HG03378 (cell line): ENCODE results near the gene TUBA1A.
A peak's percentile ranks its signal among the peaks of the same experiment; 100 is the strongest.
"Not testable (repeated sequence)": the region's sequence is repeated elsewhere in the genome, so short reads cannot be mapped to it uniquely, and the experiment has no call there.

ENCODE experiments used
- ATAC-seq: cut with Tn5 transposase; IDR thresholded peaks from one replicate; pipeline ENCODE4 v1.9.1; 2021; ENCODE audit warnings: mild to moderate bottlenecking, moderate library complexity; ENCODE audit not compliant: unreplicated experiment

Gene TUBA1A

DNA sequence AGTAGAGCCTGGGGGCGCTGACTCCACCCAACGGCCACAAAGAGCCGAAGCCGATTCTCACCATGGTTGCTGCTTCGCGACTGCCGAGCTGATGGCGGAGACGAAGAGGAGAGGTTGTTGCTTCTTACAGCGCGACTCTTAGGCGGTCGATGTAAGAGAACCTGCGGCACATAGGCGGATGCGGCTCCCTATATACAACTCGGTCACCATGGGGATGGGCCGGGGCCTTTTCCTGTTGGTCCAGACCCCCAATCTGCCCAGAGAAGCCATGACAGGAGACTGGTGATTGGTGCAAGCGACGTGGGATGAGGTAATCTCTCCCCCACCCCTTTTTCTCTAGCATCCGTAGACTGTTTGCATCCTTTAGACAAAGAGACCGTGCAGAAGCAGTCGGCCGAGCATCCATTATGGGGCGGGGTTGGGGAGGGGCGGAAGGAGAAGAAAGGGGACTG, at the start of gene TUBA1A:
TUBA1A (minus strand) TSS at position 165 of the 452 bp plus-strand sequence; CDS start at position 64, 101 bp downstream.
- ATAC-seq = peak; percentile 92

DNA sequence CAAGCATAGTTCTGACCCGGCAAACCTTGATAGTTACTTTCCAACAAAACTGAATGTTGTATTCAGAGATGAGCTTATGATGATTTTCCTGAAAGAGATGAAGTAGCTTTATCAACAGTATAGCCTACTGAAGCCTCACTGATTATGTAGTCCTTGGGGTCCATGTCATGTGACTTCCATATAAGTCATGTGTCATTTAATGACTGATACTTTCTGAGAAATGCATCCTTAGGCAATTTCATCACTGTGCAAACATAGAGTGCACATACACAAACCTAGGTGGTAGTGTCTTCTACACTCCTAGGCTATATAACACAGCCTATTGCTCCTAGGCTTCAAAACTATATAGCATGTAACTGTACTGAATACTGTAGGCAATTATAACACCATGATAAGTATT, 47.5 kb upstream of the TUBA1A start:
- no peak for ATAC-seq

DNA sequence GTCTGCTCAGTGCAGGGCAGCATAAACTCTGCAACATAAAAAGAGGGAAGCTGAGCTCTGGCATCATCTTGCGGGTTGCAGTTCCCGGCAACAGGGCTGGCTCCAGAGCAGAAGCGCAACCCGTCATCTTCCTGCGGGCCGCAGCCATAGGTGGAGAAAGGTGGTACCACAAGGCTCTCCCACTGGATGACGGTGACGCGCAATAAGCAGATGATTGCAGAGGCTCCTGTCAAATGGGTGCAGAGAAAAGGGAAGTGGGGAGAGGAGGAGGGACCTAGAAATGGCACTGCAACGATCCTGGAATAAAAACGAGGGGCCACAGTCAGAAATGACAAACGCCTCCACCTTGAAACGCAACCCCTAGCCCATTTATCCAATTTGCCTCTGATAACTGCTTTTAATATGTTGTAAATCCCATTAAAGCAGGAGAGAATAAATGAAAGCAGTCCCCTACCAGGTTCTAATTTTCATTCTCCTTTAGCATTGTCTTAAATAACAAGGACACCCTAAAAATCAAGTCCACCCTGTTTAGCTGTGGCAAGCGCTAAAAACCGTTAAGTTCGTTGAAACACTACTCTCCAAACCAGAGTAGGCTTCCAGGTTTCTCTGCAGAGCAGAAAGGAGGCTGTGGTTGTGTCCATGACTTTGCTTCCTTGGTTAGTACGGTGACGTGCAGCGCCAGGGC, 45.1 kb upstream of the TUBA1A start:
- ATAC-seq = no peak

DNA sequence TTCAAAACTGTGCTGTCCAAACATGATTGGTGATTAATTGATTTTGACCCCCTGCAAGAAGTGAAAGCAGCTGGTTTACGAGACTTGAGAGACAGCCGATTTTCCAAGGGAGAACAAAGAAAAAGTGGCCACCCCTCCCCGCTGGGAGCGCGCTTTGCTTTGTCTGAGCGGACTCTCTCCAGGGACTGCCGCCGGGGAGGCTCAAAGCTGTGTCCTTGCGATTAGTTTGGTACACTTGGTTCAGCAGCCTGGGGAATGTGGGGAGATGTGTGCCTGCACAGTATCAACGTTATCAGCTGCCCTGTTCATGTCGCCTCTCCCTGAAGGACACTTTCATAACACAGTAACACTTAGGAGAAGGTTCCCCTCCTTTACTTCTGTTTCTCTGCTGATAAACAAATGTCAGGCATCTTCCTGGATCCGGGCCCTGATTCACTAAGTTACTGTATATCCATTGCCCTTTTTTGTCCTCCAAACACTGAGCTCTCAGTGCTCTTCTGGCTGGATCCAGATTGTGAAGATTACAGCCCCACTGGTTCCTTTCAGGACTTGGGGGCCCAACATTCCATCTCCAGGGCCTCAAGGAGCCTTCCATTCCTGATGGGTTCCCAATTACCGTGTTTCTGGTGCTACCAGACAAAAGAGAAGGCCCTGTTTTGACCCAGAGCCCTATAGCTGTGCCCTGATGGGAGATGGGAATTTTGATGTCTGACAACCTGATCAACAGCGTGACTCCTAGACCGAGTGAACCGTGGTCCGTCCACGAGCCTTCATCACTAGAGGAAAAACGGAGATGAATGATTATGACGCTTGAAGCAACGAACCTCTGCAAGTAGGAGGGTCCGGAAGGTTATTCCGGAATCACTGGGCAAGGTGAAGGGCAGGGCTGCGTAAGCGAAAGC, 44.3 kb upstream of the TUBA1A start:
- ATAC-seq = no peak

DNA sequence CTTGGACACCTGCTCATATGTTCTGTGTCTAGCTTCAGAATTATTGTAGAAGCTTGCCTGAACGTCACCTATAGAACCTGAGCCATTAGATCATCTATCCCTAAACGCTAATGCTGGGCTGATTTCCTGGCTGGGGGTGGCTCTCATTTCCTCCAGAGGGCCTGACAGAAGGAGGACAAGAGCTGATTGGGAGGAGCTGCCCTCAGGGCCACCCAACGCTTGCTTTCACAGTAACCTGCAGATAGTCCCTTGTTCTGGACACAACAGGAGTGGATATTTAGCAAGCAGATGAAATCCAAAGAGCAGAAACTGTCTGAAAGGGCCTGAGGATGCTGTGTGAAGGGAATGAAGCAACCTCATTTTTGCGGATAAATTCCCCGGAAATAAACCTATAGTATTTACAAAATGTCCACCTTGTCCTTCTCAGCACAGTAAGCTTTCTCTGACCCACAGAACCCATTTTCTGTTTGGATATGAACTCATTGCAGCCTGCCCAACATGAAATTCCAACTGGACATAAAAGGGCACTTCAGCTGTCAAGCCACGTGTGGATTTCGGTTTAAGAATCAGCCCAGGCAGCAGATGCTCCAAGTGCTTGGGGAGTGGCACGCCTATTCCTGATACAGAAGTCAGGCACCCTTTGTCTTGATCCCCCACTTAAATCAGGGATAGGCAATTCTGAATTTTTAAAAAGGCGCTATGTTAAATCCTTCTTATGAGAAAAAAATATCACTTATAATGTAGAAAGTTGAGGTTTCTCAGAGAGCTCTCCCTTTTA, 43.2 kb upstream of the TUBA1A start:
- no peak for ATAC-seq

DNA sequence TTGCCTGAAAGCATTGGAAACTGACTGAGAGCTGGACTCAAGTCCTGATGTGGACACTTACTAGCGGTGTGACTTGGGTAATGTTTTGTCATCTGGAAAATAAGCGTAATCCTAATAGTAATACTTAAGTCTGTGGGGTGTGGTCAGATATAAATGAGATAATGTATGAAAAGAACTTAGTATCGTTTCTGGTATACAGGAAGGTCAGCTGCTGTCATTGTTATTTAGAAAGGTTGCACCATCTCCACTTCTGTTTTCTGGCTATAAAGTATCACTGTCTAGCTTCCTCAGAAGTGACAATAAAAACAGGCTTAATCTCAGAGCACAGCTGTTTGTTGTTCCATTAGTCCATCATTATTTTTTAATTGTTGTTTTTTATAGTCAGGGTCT, 41.9 kb upstream of the TUBA1A start:
- no peak for ATAC-seq

DNA sequence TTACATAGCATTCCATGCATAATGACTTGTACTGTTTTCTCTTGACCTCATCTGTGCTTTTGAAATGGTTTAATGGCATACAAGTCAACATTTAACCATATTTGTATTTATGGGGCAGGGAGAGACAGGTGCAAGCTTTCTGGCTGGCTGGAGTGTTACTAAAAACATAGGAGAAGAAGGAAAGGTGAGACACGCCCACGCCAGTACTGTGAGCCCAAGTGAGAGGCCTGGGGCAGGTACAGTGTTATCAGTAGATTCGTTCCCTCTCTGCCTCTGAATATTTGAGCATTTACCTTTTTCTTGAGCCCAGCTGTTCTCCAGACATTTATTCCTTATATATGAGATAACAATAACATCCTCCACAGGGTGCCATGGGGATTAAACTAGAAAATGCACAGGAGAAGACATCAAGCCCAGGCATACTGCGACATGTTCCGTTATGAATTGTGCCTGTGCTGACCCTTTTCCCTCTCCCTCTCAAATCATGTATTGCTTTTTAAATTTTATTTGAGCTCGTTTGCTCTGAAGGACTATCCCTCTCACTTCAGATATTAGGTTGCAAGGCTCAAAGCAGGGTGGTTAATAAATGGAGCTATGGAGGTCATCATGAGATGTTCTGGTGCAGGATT, 41.4 kb upstream of the TUBA1A start:
- no peak for ATAC-seq

DNA sequence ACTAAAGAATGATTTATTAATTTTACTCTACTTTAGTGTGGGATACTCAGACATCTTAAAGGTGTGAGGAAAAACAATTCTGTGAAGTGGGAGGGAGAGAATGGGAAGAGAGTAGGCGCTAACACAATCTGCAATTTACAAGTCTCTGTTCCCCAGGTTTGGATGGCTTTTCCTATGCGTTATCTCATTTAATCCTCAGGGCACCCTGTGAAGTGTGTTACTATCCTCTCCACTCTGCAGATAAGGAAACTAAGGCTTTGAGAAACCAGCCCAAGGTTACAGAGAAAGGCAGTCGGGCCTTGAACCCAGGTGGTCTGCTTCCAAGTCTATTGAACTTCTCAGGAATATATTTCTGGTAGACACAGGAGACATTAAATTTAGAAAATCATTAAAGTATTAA, 39.8 kb upstream of the TUBA1A start:
- no peak for ATAC-seq

DNA sequence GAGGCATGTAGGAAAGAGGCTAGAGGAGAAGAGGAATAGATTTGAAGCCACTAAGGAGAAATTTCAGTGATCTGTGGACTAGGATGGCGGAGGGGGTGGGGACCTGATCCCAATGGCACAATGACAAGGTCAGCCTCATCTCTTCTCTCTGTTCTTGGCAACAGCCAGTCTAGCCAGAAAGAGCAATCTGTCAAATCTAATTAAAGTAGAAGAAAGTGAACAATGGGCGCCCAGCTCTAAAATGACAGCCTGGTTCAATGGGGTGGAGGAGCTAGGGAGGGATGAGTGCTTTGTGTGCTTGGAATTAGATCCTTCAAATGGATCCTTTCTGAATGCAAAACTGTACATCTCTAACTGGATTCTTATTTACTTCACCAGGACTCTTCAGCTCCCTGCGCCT, 38.8 kb upstream of the TUBA1A start:
- no peak for ATAC-seq

DNA sequence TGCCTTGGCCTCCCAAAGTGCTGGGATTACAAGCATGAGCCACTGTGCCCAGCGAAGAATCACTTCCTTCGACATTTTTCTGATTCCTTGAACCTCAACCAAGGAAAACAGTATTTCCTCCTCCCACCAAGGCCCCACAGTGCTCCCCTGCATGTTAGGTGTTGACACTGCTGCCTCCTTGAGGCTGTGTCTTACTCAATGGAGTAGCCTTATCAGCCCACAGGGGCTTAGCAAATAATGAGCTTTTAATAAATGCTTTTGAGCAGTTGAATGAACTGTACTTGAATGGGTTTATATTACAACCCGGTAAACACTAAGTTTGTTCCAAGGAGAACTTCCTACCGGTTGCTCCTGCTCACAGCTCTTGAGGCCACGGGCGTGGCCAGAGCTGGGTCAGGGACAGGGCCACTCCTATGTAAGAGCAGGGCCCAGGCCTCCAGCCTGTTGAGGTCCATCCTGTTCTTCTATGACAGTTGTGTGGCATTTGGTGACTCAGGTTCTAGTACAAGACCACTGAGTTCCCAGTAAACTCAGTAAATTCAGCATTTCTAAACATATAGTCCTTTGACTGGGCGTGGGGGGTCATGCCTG, 36.8 kb upstream of the TUBA1A start:
- no peak for ATAC-seq

DNA sequence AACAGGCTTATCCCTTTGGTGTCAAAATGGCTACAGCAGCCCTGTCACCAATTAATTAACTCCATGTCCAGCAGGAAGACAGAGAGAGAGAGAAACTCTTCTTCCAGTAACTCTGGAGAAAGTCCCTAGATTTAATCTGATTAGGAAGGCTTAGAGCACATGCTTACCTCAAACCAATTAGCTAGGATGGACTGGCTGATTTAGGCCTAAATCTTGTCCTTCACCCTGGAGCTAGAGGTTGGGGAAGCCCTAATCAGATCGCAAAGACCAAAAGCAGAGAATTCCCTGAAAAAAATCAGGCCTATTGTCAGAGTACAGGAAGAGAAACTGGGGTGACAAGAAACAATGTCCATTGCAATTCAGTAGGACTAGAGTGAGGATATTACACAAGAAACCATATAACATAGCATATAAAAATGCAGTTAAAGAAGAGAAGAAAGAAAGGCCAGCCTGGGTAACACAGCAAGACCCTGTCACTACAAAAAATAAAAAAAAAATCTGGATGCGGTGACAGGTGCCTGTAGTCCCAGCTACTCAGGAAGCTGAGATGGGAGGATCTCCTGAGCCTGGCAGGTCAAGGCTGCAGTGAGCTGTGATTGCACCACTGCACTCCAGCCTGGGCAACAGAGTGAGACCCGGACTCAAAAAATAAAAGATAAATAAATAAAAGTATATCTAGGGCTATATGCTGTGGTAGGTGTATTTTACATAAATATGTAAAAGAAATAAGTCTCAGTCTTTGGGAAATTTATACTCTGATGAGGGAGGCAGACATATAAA, 34.9 kb upstream of the TUBA1A start:
- ATAC-seq = no peak

DNA sequence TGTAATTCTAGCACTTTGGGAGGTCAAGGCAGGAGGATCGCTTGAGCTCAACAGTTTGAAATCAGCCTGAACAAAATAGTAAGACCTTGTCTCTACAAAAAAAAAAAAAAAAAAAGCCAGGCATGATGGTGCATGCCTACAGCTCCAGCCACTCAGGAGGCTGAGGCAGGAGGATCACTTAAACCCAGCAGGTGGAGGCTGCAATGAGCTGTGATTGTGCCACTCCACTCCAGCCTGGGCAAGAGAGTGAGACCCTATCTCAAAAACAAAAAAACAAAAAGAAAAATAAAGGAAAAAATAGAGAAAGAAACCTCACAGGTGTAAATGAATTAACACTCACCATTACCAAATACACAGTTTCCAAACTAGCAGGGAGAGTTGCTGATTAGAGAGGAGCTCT, 34.2 kb upstream of the TUBA1A start:
- no peak for ATAC-seq

DNA sequence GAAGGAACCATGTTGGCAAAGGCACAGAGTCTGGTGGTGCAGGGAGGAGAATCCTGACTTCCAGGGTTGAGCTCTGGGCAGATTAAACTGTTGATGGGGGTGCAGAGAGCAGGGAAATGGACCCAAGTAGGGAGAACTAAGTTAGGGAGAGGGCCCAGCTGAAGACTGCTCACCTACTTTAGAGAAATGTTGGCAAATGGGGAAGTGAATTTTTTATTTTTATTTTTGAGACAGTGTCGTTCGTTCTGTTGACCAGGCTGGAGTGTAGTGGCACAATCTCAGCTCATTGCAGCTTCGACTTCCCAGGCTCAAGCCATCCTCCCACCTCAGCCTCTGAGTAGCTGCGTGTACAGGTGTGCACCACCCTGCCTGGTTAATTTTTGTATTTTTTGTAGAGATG, 32.1 kb upstream of the TUBA1A start:
- no peak for ATAC-seq

DNA sequence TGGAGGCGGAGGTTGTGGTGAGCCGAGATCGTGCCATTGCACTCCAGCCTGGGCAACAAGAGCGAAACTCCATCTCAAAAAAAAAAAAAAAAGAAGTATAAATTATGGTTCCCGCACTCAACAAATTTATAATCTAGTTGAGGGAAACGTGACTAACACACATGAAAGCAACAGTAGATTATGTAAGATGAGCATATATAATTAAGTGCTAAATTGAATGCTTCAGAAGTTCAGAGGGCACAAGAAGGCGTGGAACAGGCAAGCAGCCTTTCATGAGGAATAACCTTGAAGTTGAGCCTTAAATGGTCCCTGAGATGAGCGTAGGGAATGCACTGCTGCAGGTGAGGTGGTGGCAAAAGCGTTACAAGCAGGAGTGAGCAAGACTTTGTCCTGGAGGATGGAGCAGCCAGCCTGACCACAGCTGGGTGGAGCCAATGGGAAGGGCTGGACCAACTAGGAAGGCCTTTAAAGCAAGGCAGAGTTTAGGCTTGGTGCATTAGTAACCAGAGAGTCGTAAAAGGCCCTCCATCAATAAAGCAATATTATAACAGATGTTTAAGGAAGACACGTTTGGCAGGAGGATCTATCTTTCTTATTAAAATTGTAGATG, 30.6 kb upstream of the TUBA1A start:
- ATAC-seq = no peak

DNA sequence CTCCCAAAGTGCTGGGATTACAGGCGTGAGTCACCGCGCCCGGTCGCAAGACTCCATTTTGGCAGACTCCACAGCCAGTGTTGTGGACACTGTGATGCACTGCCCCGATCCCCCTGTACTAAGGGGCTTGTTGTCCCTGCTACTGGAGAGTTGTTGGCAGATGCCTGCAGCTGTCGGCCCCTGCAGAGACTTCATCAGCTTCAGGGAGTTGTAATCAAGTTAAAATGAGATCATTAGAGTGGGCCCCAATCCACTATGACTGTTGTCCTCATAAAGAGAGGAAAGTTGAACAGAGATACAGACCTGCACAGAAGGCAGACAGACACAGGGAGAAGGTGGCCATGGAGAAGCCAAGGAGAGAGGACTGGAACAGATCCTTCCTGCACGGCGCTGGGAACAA, 23.7 kb upstream of the TUBA1A start:
- no peak for ATAC-seq

DNA sequence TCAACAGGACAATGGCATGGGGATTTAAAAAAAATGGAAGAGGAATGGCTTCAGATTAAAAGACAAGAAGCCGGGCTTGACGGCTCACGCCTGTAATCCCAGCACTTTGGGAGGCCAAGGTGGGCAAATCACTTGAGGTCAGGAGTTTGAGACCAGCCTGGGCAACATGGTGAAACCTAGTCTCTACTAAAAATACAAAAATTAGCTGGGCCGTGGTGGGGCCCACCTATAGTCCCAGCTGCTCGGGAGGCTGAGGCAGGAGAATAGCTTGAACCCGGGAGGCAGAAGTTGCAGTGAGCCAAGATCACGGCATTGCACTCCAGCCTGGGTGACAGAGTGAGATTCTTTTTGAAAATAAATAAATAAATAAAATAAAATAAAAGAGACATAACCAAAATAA, 21.8 kb upstream of the TUBA1A start:
- not testable (repeated sequence) for ATAC-seq

DNA sequence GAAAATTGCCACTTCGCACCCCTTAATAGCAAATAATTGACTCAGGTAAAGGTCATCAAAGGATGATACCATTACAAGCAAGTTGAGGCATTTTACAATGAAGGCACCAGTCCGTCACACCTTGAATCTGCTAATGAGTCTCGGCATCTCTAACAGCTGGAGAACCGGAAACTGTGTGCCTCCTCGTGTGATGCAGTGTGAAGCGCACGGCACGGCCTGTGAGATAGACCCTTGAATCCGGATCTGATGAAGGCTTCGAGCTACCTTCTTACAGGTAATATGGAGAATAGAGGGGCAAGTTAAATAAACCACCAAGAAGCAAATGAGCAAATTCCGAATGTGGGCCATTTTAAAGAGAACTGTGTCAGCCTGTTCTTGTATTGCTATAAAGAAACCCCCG, 19.8 kb upstream of the TUBA1A start:
- ATAC-seq = no peak

DNA sequence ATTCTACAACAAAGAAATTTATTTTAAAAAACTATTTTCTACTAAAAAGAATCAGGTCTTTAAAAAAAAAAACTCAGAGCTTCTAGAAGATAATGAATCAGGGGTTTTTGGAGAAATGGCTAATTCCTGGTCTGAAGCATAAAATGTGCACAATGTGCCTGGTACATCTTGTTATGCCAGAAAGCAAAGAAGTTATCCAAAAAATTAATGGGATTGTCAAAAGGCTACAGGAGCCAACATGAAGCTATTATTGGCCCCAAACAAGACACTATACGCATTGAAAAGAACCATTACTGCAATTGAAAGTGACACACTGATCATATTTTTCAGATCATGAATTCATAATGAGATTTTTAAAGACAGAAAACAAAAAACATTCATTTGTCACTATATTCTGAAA, 19.3 kb upstream of the TUBA1A start:
- ATAC-seq = no peak

DNA sequence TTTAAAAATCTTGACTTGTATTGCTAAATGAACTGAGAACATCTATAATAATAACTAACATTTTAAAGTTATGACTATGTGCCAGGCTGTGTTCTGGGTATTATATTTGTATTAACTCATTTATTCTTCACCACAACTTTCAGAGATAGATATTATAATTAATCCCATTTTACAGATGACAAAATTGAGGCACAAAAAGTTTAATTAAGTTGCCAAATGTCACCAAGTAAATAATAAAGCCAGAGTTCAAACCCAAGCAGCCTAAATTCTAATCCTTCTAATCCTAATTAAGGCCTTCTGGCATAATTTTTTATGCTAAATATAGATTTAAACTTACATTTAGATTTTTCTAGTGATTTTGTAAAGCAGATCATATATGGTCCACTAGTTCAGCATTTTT, 17.5 kb upstream of the TUBA1A start:
- ATAC-seq = no peak
